ENCODE results near the gene USP25.

The USP25 gene

GRCh38 chr21:15840406-15840805 lies 110.6 kb downstream of the USP25 start:
- TF ChIP-seq, protein P1, sequence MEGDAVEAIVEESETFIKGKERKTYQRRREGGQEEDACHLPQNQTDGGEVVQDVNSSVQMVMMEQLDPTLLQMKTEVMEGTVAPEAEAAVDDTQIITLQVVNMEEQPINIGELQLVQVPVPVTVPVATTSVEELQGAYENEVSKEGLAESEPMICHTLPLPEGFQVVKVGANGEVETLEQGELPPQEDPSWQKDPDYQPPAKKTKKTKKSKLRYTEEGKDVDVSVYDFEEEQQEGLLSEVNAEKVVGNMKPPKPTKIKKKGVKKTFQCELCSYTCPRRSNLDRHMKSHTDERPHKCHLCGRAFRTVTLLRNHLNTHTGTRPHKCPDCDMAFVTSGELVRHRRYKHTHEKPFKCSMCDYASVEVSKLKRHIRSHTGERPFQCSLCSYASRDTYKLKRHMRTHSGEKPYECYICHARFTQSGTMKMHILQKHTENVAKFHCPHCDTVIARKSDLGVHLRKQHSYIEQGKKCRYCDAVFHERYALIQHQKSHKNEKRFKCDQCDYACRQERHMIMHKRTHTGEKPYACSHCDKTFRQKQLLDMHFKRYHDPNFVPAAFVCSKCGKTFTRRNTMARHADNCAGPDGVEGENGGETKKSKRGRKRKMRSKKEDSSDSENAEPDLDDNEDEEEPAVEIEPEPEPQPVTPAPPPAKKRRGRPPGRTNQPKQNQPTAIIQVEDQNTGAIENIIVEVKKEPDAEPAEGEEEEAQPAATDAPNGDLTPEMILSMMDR (IDR thresholded peaks at IDR 0.05), result no peak
- Histone ChIP-seq H2AFZ (no peak overlapping the region), H3K27ac (no peak overlapping the region), H3K4me3 (ENCODE audit: low read depth, low read length) (no peak overlapping the region), H3K27me3 (ENCODE audit: control insufficient read depth, insufficient read depth, low read length) (no peaks in the 10 kb centered on the region), H3K36me3 (ENCODE audit: control insufficient read depth, insufficient read depth, low read length) (no peaks in the 10 kb centered on the region), H3K9me3 (ENCODE audit: control insufficient read depth, low read length) (no peaks in the 10 kb centered on the region), H3K79me2 (no peaks in the 10 kb centered on the region), H3K4me1 (no peaks in the 10 kb centered on the region), H3K4me2 (ENCODE audit: low read length) (no peak overlapping the region), H3K9ac (no peak overlapping the region)

DNA sequence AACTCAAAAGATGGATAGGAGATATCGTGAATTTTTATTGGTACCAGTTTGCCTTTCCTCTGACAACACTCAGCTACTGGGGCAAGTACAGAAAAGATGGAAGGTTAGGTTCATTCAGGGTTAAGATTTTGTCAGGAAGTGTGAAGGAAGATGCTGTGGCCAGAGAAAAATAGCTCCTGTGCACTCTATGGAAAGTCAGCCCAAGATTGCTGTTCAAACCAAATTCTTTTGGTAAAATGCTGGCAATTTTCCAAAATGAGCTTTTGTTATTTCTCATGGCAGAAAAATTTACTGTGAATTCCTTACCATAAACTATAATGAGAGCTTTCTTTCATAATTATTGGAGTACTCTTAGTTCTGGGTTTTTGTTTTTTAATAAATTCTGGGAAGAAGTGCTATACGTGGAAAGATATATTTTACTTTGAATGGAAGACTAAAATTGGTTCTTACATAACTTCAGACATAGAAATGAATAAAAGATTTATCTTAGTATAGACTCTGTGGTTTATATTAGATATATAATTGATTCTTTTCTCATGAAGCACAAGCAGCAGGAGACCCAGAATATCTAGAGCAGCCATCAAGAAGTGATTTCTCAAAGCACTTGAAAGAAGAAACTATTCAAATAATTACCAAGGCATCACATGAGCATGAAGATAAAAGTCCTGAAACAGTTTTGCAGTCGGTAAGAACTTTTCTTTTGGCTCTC lies 112.2 kb downstream of the USP25 start:
- Histone ChIP-seq H3K79me2 (no peaks in the 10 kb centered on the region), H3K4me3 (ENCODE audit: low read depth, low read length) (no peak overlapping the region), H2AFZ (no peak overlapping the region), H3K9ac (no peak overlapping the region), H3K36me3 (ENCODE audit: control insufficient read depth, insufficient read depth, low read length) (no peaks in the 10 kb centered on the region), H3K9me3 (ENCODE audit: control insufficient read depth, low read length) (no peaks in the 10 kb centered on the region), H3K27me3 (ENCODE audit: control insufficient read depth, insufficient read depth, low read length) (no peaks in the 10 kb centered on the region), H3K27ac (no peak overlapping the region), H3K4me2 (ENCODE audit: low read length) (no peak overlapping the region), H3K4me1 (no peaks in the 10 kb centered on the region)
- TF ChIP-seq, protein P1 (IDR thresholded peaks at IDR 0.05), result no peak

- Histone ChIP-seq H3K27ac (no peak overlapping the region), H3K36me3 (ENCODE audit: control insufficient read depth, insufficient read depth, low read length) (no peaks in the 10 kb centered on the region), H3K27me3 (ENCODE audit: control insufficient read depth, insufficient read depth, low read length) (no peaks in the 10 kb centered on the region), H2AFZ (no peak overlapping the region), H3K9ac (no peak overlapping the region), H3K4me2 (ENCODE audit: low read length) (no peak overlapping the region), H3K4me1 (no peaks in the 10 kb centered on the region), H3K4me3 (ENCODE audit: low read depth, low read length) (no peak overlapping the region), H3K79me2 (no peaks in the 10 kb centered on the region), H3K9me3 (ENCODE audit: control insufficient read depth, low read length) (no peaks in the 10 kb centered on the region)
- TF ChIP-seq, protein P1 (IDR thresholded peaks at IDR 0.05), result no peak
These were observed 112.7 kb downstream of the USP25 start for GRCh38 chr21:15842565-15842880.

GRCh38 chr21:15843766-15844165 lies 114.0 kb downstream of the USP25 start:
- no peaks in the 10 kb centered on the region for H3K27me3 ChIP-seq (ENCODE audit: control insufficient read depth, insufficient read depth, low read length)
- H3K9me3 ChIP-seq (ENCODE audit: control insufficient read depth, low read length), result no peaks in the 10 kb centered on the region
- H3K27ac ChIP-seq, result no peak overlapping the region
- no peaks in the 10 kb centered on the region for H3K4me1 ChIP-seq
- no peaks in the 10 kb centered on the region for H3K79me2 ChIP-seq
- no peak overlapping the region for H3K9ac ChIP-seq
- H3K4me2 ChIP-seq (ENCODE audit: low read length), result no peak overlapping the region
- H3K36me3 ChIP-seq (ENCODE audit: control insufficient read depth, insufficient read depth, low read length), result no peaks in the 10 kb centered on the region
- no peak overlapping the region for H2AFZ ChIP-seq
- no peak overlapping the region for H3K4me3 ChIP-seq (ENCODE audit: low read depth, low read length)
- TF ChIP-seq, protein P1 (IDR thresholded peaks at IDR 0.05), result no peak
